Dedifferentiated amniotic fluid mesenchymal stem cell (primary cell): Measurements from ENCODE around the gene LCN12.

ENCODE experiments used
- DNase-seq: peaks from one replicate; pipeline ENCODE4 v3.0.0-alpha.2; 2016; ENCODE audit errors: extremely low spot score

The LCN12 gene

DNA sequence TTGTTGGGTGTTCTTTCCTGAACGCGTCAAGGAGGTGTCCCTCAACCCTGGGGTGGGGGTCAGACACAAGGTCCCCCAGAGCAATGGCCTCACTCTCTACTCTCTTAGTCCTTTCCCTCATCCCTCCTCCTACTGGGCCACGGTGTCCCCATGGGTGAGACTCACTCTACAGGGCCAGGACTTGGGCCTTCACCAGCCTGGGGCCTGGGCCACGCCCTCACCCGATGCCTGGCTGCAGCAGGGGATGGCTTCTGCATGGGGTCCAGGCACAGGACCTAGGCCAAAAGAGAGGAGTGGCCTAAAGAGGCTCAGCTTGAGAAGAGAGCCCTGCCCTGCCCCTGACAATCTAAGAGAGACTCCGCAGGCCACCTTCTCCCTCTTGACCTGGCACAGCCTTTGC lies 5.8 kb downstream of the LCN12 start:
- no peak for DNase-seq

- DNase-seq = no peak
Observed at GRCh38 chr9:136958473-136958872, 6.4 kb downstream of the LCN12 start.

DNA sequence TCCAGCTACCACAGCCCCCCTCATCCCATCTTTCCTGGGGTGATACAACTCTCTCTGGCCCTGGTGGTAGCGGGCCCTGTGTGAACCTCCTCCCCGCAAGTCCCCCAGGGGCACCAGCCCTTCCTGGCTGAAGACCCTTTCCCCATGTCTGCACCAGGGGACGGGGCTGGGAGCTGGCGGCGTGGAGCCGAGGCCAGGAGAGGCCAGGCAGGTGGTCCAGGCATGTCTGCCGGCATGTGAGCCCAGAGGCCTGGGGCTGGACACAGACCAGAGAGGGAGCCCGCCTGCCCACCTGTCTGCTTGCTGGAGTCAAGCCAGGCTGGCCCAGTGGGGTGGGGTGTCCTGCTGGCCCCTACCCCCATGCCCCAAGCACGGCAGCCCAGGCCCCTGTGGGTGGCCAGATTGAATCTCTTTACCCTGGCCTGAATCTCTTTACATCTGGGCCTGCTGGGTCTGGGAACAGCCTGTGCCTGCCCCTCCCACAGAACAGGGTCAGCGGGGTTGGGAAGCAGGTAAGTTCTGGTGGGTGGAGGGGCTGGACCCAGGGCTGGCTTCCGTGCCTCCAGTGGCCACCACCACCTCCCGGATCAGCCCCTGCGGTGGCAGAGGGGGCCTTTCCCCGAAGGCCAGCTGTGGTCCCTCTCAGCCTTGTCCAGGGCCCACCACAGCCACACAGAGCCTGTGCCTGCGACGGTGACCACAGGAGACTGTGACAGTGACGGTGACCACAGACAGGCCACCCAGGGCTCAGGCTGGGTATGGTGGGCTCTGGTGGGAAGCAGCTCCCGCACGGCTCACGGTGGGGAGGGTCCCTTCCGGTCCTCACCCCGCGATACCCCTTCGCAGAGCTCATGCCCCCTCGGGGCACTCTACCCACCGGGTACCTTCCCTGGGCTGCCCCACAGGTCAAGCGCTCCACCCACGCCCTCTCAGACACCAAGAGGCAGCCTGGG lies 7.1 kb downstream of the LCN12 start:
- no peak for DNase-seq

GRCh38 chr9:136960212-136960937 lies 8.3 kb downstream of the LCN12 start:
- DNase-seq = no peak

DNA sequence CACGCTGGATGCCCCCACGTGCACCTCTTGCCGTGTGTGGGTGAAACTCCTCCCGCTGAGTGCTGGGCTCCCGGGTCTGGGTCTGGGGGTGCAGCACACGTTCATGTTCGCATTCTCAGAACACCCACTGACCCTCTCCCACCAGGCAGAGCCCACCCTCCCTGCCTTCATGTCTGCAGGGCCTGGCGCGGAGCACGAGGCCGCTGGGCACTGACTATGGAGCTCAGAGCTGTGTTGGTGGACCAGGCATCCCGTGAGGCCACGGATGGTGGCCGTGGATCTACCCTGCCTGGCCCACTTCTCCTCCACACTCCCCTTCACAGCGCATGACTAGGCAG lies 8.8 kb downstream of the LCN12 start:
- no peak for DNase-seq

DNA sequence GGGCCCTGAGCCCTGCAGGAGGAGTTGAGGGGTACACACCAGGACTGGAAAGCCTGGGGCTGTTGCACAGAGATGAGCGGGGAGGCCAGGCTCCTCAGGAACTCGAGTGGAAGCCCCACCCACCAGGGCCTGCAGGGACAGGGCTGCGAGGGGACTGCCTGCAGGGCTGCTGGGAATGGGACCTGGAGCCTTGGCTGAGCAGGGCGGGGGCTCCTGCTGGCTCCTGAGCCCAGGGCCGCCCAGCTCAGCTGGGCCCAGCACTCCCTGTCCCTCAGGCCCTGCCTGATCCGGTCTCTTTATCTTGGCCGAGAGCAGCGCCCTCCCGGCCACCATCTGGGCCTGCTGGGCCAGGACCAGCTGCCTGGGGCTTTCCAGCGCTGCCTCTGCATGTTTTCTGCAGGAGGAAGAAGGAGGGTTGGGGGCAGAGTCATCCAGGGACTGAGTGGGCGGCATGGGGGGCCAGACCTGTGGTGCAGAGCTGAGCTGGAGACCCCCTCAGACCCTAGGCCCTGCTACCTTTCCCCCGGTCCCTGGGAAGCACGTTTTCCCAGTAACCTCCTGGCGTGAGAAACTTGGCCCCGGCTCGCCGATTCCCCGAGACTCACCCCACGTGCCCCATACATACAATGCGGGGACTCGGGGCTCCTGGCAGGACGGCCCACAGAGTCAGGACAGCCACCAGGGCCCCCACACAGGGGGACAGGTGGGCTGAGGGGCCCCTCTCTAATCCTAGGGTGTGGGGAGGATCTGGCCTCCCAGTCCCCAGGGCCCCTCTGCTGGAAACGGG lies 9.4 kb downstream of the LCN12 start:
- no peak for DNase-seq

DNA sequence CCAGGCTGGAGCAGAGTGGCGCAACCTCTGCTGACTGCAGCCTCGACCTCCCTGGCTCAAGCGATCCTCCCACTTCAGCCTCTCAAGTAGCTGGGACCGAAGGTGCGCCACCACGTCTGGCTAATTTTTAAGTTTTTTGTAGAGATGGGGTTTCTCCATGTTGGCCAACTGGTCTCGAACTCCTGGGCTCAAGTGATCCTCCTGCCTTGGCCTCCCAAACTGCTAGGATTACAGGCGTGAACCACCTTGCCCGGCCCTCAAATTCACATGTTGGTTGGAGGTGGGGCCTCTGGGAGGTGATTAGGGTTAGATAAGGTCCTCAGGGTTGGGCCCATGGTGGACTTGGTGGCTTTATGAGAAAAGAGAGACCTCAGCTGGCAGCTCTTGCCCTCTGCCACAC lies 10.1 kb downstream of the LCN12 start:
- no peak for DNase-seq

DNA sequence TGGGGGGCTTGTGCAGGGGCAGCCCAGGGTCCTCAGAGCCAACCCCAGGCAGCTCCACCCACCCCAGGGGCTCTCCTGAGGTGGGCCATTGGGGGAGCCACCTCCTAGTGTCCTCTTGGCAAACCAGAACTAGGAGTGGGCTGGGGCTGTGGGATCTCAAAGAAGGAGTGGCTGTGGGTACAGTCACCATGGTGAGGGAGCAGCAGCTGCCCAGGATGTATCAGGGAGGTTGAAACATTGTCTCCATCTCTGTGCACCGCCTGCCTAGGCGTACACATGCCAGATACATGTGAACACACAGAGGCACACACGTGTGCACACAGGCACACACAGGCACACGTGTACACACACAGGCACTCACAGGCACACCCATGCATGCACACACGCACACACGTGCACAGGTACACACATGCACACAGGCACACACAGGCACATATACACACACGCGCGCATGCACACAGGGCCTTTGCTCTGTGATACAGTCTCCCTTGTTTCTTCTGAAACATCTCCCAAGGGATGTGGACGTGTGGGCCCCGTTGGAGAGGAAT lies 10.7 kb downstream of the LCN12 start:
- DNase-seq = no peak

DNA sequence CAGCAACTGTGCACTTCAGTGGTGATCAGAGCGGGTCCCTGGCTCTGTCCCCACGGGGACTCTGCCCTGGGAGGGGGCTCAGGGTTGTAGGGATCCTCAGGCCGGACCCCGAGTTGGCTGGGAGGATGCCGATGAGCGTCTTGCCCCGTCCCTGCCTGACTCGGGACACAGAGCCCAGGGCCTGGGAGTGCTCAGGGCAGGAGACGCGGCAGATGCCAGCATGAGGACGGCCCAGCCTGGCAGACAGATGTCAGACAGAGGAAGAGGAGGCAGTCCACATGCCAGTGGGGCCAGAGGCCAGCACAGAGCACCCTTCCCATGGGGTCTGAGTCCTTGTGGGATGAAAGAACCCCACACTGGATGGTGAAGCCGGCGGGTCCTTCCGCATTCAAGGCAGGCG lies 11.3 kb downstream of the LCN12 start:
- no peak for DNase-seq

- no peak for DNase-seq
Observed at GRCh38 chr9:136963751-136964150, 11.7 kb downstream of the LCN12 start.

DNA sequence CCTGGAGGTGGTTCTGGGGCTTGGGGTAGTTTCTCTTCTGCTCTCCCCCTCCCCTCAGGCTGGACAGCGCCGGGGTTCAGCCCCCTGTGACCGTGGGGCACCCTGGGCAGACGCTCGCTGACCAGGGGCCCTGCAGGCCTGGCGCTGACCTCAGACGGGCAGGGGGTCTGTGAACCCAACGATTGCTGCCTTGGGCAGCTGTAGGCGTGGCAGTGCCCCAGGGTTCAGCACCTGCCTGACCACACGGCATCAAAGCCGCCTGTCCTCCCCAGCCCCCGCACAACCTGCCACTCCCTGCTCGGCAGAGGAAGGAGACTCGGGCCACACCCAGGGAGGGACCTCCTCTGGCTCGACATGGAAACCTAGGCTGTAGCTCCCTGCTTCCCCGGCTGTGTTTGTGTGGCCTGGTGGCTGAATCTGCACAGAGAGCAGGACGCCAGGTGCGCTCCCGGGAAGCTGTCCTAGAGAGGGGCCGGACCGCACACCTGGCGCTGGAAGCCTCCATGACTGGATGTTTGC lies 12.2 kb downstream of the LCN12 start:
- DNase-seq = no peak

GRCh38 chr9:136964833-136965422 lies 12.9 kb downstream of the LCN12 start:
- no peak for DNase-seq

GRCh38 chr9:136965771-136966484 lies 13.9 kb downstream of the LCN12 start:
- DNase-seq = no peak

DNA sequence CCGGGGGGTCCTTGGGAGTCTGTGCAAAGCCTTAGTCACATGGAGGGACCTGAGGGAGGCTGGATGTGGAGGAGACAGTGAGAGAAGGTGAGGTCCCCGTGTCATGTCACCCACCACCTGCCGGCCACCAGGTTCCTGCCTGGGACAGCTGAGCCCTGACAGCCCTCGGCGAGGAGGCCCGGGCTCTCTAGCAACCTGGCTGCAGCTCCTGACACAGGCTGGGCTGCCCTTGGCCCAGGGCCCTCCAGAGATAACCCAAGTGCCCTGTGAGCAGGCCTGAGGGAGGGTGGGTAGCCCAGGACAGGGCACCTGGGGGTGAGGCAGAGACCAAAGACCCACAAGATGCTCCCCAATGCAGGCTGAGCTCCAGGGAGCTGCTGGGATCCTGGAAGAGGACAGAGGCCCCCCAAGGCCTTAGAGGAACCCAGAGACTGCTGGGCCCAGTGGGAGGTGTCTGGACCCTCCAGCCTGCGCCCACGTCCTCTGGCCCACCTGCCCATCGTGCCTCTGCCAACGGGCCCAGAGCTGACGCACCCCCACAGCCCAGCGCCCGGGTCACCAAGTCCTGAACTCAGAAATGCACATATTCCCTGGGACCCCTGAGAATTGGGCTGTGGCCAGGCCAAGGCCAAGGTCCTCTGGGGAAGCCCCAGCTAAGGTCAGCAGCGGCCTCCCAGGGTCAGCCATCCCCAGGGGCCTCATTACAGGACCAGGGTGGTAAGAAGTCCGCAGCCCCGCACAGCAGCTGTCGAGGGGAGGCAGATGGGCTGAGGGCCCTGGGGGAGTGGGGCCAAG lies 16.5 kb downstream of the LCN12 start:
- DNase-seq = no peak

GRCh38 chr9:136969150-136969549 lies 17.1 kb downstream of the LCN12 start:
- DNase-seq = no peak

DNA sequence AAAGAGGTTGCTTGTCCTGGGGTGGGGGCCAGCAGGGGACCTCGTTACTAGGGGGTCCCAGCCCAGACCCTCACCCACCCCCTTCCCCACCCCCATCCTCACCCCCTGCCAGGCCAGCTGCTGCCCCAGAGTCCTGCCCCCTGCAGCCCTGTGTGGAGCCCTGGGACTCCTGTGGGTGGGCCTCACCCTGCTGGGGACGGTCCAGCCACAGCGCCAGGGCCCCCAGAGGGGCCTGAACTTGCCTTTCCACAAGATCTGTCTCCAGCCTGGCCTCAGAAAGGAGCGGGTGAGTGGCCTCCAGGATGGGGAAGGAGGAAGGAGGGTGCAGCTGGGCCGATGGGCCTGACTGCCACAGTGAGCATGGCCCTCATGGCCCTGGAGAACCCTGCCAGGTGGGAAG lies 17.7 kb downstream of the LCN12 start:
- DNase-seq = no peak

DNA sequence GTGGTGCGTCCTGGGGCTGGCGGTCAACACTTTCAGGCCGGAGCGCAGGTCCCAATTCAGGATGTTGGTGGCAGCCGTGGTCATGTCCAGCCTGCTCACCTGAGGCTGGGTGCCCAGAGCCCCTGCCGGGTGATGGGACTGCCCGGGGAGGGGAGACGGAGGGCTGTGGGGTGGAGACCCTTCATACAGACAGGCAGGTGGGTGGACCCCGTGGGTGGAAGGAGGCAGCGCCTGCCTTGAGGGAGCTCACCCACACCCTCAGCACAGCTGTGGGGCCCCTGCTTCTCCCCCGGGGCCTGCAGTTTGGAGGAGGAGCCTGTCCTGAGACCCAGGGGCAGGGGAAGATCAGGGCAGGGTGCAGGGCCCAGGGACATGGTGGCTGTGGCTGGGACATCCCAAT lies 18.3 kb downstream of the LCN12 start:
- no peak for DNase-seq

- DNase-seq = no peak
Observed at GRCh38 chr9:136971746-136972145, 19.7 kb downstream of the LCN12 start.

GRCh38 chr9:136972335-136972734 lies 20.3 kb downstream of the LCN12 start:
- no peak for DNase-seq

GRCh38 chr9:136972743-136973142 lies 20.7 kb downstream of the LCN12 start:
- no peak for DNase-seq
